Measurements from ENCODE around the gene DCAF11. TPM values are rescaled to one million over a fixed set of nuclear protein-coding genes. Genes with fewer than 3 reads are reported as not detected.

DCAF11 gene
- total RNA-seq, 1 experiment from 2014 or later, result 52.7 TPM

DNA sequence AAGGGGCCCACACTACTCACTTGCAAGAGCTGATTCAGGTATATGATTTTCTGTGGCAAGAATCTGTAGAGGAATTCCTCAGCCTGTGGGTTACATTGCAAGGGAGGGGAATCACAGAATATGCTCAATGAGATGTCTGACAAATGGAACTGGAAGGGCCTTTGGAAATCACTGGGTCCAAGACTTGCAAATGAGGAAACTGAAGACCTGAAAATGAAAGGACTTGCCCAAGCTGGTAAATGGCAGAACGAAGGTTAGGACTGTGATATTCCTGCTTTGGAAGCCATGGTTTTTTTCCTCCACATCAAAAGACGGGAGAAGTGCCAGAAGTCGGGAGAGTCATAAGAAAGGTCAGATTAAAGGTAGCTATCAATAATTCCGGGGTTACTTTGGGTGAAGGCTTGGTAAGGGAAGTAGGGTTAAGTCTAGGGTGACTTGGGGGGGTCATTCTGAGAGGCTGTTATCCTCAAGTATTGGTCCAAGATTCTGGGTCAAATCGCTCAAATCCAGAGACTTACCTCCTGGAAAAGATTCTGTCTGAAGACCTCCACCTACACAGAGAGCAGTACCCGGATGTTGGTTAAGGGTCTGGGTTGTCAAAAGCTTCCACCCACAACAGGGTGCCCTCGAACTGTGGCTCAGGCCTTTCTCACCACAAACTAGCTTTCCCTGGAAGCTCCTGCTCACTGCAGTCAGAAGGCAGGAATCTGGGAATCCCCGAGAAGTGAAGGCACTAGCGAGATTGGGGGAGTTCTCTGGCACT, 31.3 kb downstream of the DCAF11 start:
- Histone ChIP-seq H3K27me3 (ENCODE audit: insufficient read depth, low read depth) (no peaks in the 10 kb centered on the region), H4K20me1 (ENCODE audit: insufficient read depth) (no peaks in the 10 kb centered on the region), H3K79me2 (ENCODE audit: low read depth) (peaks cover 37% of the 10 kb centered on the region), H3K9me2 (ENCODE audit: insufficient read depth) (no peaks in the 10 kb centered on the region), H3F3A (ENCODE audit: insufficient read depth, low read depth) (peaks cover 10% of the 10 kb centered on the region), H3K27ac (peak overlapping the region; percentile 29; the same call in 1 of the 2 replicates), H3K9me3 (ENCODE audit: insufficient read depth, low read depth) (no peaks in the 10 kb centered on the region), H3K36me3 (ENCODE audit: low read depth) (no peaks in the 10 kb centered on the region; the same call in 1 of the 2 replicates), H3K4me3 (peak overlapping the region; percentile 63), H3K4me1 (replicated peaks; ENCODE audit: insufficient read depth) (peaks cover 15% of the 10 kb centered on the region), H2AFZ (peak overlapping the region; percentile 79), H3K4me2 (peak overlapping the region; percentile 93)
- ChIA-PET POLR2A (ENCODE audit: unreplicated experiment) (interaction anchor here (0.5 to 1.8 kb wide), 3 partner anchors 9 to 35 kb away, joined by 4 to 26 read pairs (median 5); partner anchors contain the start of genes DCAF11 and NRL), CTCF (interaction anchor here (0.6 to 1.4 kb wide), 3 partner anchors 15 to 54 kb away, joined by 3 to 4 read pairs (median 4); partner anchors contain the start of genes DCAF11, IRF9 and NRL)
- TF ChIP-seq EZH2 (IDR thresholded peaks at IDR 0.05; ENCODE audit: low read depth) (no peak), CTCF (conservative IDR thresholded peaks at IDR 0.05) (no peak)
- no peak for DNase-seq
- intact Hi-C loops (cut with micrococcal nuclease; ENCODE audit: unreplicated experiment), result loop anchor here (1.0 to 2.0 kb wide), 2 partner anchors 32 to 67 kb away; partner anchors contain the start of genes CHMP4A, DCAF11 and NRL
- BruUV-seq (replicated peaks), result TSS peak; percentile 53

- Histone ChIP-seq H3K9me2 (ENCODE audit: insufficient read depth) (no peaks in the 10 kb centered on the region), H2AFZ (peak within 1 kb of the TSS; percentile 79), H3F3A (ENCODE audit: insufficient read depth, low read depth) (peaks cover 10% of the 10 kb centered on the region), H3K79me2 (ENCODE audit: low read depth) (peaks cover 37% of the 10 kb centered on the region), H3K4me2 (peak within 1 kb of the TSS; percentile 93), H3K4me3 (peak within 1 kb of the TSS; percentile 63), H4K20me1 (ENCODE audit: insufficient read depth) (no peaks in the 10 kb centered on the region), H3K9me3 (ENCODE audit: insufficient read depth, low read depth) (no peaks in the 10 kb centered on the region), H3K4me1 (replicated peaks; ENCODE audit: insufficient read depth) (peaks cover 15% of the 10 kb centered on the region), H3K27me3 (ENCODE audit: insufficient read depth, low read depth) (no peaks in the 10 kb centered on the region), H3K36me3 (ENCODE audit: low read depth) (no peaks in the 10 kb centered on the region; the same call in 1 of the 2 replicates), H3K27ac (peak within 1 kb of the TSS; percentile 29; the same call in 1 of the 2 replicates)
- BruUV-seq (replicated peaks), result no TSS peak
- TF ChIP-seq CTCF (conservative IDR thresholded peaks at IDR 0.05) (no peak), EZH2 (IDR thresholded peaks at IDR 0.05; ENCODE audit: low read depth) (no peak)
- intact Hi-C loops (cut with micrococcal nuclease; ENCODE audit: unreplicated experiment), result loop anchor here (1.0 to 2.0 kb wide), 2 partner anchors 32 to 66 kb away; partner anchors contain the start of genes CHMP4A, DCAF11 and NRL
- CTCF ChIA-PET, result interaction anchor here (0.6 to 1.4 kb wide), 4 partner anchors 15 to 637 kb away, joined by 3 to 4 read pairs (median 4); partner anchors contain the start of genes DCAF11, IRF9 and NRL
- POLR2A ChIA-PET (ENCODE audit: unreplicated experiment), result interaction anchor here (0.5 to 1.8 kb wide), 4 partner anchors 32 to 1026 kb away, joined by 3 to 26 read pairs (median 3); partner anchors contain the start of genes DCAF11 and NRL
- DNase-seq, result peak; percentile 90 to 95
Observed at GRCh38 chr14:24146453-24146977, 31.9 kb downstream of the DCAF11 start, which contains the start of gene PSME2. Gene PSME2, minus strand, starts transcription at chr14:24146610. Its CDS starts 29 bp downstream, at chr14:24146581.

Measured in PC-9 (cell line).